Measurements from ENCODE around the gene MPPED2.

MPPED2 gene

DNA sequence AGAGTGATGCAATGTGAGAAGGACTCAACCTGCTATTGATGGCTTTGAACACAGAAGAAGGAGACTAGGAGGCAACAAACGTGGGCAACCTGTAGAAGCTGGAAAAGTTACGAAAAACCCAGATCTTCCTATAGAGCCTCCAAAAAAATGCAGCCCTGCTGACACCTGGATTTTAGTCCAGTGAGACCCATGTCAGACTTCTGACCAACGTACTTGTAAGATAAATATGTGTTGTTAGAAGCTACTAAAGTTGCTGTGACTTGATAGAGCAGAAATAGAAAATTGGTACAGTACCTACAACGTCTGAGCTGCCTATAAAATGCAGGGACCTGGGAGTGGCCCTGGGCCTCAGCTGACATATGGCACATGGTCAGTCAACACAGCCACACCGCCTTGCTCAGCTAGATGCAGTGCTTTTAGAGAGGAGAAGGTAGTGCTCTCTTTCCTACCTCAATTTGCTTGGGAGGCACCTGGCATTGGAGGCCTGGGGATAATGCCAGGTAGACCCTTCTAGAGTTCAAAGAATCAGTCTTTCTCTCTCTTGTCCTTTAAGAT is 165.8 kb downstream of the MPPED2 start:
- no peak for DNase-seq (ENCODE audit: low read depth)

DNA sequence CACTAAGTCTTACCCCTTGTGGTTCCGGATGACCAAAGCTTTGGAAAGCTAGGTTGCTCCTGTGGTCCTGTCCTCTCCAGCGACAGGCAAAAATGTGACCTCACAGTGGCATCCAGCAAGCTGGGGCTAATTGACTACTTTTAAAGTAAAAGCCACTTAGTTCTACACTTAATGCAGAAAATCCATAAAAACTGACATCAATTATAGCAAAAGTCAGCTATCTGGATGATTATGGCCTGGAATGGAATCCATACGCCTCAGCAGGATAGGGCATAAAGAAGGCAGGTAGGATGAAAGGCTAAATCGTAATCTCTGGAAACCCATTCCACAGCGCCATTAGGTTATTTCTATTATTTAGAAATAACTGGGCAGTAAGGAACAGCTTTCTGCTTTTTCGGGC is 171.3 kb downstream of the MPPED2 start:
- DNase-seq (ENCODE audit: low read depth), result no peak

DNA sequence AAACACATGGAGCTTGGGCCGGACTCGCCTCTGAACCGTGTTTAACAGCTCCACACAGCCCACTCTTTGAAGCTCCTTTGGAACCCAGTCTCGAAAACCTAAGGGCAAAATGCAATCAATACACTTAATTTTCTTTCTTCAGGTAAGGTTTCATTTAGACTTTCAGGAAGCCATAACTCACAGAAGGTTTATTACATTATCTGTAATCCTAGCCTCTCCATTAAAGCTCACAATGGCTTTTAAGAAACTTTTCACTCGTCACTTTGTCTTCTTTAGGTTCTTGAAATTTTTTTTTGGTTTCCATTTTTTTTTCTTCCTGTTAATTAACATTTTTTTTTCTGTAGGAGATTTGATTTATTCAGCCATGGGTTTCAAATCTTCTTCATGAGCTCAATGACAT is 171.9 kb downstream of the MPPED2 start:
- DNase-seq (ENCODE audit: low read depth), result no peak

DNA sequence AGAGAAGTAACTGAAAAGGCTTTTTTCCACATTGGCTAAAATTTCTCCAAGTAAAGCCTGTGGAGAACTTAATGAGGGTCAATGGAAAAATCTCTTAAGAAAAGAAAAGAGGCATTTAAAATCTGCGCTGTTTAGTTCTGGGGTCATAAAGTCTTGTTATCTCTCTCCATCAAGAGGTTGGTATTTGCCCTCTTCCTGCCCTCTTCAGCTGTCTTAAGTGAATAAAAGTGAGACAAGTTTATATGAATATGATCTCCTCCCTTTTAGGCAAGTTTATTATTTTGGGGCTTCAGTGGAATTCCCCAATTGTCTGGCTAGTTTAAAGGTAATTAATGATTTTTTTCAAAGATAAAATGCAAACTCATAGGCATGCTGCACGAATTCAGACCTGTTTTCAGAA is 173.6 kb downstream of the MPPED2 start:
- DNase-seq (ENCODE audit: low read depth), result no peak

DNA sequence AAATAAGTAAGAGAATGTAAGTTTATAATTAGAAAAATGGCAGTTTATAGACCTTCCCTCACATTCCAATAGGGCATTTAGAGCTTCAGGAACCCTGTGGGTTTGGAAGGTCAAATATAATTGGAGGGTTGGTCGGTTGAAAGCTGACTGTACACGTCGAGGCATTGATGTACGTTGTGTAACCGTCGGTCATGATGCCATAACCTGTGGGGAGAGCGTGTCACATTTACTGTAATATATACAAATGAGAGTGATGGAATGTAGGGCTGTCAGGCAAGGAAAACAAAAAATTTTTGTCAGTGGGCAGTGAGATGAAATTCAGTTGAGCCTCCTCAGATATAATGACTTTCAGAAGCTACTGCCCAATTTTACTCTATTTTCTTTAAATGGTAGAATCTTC is 174.8 kb downstream of the MPPED2 start:
- DNase-seq (ENCODE audit: low read depth), result no peak

DNA sequence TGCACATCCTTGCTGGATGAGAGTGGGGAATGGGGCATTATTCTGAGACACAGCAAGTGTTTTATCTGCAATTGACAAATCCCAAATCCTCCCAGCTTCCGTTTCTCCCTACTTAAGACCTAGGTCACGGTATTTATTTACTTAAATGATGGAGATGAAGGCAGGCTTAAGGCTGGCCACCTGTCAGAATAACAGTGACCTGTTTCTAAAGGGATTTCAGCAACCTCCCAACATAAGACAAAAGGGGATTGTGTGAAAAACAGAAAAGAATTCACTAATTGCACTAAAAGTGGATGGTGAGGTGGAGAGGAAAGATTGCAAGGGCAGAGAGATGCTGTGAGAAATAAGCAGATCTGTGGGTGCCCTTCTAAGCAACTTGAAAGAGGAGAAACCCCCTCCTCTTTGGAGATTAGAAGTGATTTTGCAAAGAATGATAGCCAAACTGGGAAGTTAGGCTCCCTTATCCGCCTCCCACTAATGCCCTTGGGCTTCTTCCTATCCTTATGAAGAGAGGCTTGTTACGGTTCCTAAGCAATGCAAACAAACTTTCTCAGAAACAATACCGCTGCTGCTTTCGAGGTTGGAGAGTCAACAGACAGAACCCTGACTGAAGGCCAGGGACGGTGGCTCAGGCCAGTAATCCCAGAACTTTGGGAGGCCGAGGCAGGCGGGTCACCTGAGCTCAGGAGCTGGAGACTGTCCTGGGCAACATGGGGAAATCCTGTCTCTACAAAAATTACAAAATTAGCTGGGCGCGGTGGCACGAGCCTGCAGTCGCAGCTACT is 179.0 kb downstream of the MPPED2 start:
- DNase-seq (ENCODE audit: low read depth), result no peak

DNA sequence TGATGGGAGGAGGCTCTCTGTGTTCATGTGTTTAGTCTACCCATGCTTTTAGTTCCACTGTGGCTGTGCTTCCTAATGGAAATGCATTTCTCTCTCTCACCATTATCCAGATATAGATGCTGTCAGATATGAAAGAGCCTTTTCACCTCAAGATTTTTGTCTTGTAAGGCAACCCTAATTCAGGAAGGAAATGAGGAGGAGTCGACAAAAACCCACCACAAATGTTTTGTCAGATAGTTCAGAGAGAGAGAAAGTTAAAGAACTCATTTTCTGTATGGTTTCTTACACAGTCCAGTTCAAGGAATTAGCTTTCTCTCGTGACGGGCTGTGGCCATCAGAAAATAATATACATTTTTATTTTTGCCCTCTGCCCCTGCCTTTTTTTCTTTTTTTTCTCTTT is 180.8 kb downstream of the MPPED2 start:
- DNase-seq (ENCODE audit: low read depth), result no peak

DNA sequence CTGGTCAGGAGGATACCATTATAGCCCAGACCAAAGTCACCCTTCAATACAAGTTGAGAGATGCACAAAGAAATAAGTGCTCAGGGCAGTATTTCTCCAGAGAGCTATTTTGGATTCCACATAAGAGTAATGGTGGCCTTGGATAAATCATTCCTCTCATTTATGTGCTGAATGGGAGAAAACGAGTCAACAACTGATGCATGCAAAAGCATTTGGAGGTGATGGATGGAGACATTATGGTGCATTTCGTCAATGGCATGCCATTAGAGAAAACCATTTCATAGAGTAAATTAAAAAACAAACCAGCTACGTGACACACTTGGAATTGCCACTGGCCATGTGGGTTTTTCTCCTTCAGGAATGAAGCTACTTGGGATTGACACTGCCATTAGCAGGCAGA is 182.0 kb downstream of the MPPED2 start:
- no peak for DNase-seq (ENCODE audit: low read depth)

DNA sequence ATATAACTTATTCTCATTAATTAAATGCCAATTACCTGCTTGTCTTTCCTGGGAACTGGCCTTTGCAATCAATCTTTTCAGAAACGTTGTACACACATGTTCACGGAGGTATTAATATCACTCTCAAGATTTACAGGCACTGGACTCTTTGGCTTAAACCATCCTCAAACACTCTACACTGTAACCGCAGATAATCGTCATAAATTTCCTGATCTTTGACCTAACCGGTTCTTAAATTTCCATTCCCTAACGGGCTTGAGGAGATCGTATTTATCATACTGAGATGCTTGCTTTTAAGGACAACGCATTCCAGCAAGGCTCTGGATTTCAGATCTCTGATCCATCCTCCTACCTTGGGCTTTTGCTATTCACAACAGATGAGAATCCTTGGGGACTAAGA is 190.4 kb downstream of the MPPED2 start:
- no peak for DNase-seq (ENCODE audit: low read depth)

DNA sequence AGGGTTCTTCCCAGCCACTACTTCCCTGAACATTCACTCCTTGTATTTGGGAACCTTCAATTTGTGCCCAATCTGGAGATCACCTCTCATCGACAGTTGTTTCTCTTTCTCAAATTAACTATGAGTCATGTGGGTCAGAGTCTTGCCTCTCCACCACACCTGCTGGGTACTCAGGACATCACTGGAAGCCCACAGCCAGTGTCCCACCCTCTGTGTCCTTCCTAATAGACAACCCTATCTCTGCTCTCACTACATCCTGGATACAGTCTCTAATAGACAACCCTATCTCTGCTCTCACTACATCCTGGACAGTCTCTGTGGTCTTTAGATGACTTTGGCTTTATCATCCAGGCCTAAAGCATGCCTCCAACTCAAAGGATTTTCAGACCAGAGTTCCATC is 193.1 kb downstream of the MPPED2 start:
- no peak for DNase-seq (ENCODE audit: low read depth)

DNA sequence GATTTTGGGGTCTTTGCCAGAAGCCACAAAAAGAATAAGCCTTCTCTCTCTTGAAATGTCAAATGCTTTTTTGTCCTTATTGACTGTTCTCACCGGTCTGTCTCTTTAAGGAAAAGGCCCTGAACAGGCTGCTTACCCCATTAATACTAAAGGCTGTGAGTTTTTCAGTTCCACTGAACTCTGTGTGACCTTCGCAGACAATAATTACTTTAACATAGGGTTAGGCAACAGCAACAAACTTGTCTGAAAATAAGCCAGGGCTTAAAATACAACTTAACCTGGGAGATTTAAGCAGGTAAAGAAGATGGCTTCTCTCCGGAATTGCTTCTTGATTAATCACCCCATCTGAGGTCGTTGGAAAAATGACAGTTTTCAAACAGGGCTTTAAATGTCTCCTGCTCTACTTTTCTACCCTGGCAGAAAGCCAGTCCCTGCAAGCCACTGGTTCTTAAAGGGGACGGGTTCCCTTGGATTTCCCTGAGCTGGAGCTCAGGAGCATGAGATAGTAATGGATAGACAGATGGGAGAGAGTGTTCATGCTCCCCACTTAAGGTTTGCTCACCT is 193.8 kb downstream of the MPPED2 start:
- DNase-seq (ENCODE audit: low read depth), result no peak

DNA sequence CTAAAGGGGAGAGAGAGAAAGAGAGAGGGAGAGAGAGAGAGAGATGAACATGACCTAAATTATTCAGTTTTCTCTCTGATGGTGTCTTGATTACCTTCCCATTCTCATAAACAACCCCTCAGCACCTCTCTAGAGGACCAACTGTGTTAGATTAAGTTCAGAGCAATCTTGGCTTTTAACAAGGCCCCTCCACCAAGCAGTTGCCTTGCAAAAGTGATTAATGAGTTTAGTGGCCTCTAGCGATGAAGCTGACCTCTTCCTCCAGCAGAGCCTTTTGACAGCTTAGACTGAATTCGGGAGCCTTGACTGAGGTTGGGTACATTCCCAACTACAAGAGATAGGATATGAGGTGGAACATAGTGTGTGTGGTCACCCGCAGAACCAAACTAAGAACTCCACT is 197.2 kb downstream of the MPPED2 start:
- DNase-seq (ENCODE audit: low read depth), result no peak

DNA sequence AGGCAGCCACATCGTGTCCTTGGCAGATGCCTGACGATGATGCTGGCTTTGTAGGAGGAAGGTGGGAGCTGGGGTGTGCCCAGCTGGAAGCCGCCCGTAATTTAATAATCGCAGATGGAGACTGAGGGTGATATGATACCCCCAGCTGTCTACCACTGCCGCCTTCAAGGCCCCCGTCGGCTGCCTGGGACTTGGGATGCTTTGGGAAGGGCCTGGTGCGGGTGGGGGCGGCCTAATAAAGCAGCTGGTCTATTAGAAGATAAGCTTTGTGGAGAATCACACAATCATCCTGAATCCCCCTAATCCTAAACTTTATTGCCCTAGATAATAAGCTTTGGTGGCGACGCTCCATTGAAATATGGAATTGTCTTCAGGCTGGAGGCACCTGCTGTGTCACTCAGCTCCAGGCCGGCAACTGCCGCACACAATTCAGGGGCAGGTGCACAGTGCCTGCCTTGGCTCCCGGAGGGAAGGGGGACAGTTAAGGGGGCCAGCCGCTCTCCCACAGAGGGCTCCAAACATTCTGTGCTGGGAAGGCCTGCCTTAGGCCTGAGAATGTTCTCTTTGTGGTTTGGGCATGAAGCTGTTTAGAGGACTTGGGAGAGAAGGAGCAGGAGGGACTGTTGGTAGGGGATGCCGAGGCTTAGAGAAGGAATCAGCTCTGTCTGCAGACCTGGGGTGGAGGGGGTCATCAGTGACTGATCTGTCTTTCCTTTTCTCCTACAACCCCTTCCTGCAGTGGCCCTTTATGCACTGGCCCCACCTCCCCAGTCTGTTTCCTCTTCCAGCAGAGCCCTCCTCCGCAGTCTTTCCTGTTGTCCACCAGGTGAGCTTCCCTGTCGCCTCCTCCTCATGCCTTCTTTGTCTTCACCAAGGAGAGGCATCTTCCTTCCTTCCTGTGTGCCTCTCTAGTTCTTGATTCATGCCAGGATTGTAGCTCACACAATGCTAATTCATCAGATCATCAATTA is 198.0 kb downstream of the MPPED2 start:
- DNase-seq (ENCODE audit: low read depth), result no peak

DNA sequence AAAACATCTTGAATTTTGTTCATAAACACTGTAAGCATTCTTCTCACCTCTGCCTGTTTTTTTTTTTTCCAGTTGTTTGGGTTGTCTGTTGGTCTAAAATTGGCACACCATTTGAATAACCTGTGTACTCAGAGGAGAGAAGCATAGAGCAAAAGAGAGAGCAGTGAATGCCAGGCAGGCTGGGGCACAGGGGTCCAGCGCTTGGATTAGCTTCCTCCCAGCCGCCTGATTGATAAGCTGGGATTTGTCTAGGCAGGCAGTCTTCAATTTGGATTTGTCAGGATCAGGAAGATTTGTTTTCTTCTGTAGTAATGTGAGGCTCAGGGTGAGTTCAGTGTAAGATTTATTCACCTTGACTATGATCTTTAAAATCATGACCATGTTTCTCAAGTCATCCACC is 204.3 kb downstream of the MPPED2 start:
- no peak for DNase-seq (ENCODE audit: low read depth)

DNA sequence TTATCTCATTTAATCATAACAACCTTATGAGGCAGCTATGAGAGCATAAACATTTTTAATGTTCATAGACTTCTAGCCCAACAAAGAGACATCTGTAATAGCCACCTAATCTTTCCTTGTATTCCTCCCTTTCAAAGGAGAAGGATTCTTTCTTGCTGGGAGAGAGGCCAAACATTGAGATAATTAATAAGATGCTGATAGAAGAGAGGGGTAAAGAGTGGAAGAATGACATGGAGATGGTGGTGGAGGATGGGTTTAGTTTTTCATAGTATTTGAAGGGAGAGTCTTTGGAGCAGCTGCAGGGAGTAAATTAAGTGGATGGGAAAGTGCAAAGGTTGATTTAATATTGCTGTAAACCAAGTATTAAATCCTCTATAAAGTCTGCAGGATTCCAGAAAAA is 205.3 kb downstream of the MPPED2 start:
- no peak for DNase-seq (ENCODE audit: low read depth)

DNA sequence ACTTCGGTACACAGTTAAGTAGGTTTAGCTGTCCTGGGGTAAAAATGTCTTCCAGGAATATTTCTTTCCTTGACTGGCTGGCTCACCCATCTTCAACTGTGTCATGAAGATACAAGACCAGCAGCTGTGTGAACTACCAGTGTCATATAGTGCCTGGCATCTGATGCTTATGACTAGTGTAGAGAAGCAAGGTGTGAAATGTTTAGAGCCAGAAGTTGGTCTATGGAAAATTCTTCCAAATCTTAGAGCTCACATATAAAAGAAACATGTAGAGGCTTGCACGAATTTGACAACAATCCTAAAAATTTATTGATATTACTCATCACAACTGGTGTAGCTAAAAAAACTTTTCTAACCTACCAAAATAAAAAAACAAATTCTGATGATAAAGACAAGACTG is 208.8 kb downstream of the MPPED2 start:
- no peak for DNase-seq (ENCODE audit: low read depth)

DNA sequence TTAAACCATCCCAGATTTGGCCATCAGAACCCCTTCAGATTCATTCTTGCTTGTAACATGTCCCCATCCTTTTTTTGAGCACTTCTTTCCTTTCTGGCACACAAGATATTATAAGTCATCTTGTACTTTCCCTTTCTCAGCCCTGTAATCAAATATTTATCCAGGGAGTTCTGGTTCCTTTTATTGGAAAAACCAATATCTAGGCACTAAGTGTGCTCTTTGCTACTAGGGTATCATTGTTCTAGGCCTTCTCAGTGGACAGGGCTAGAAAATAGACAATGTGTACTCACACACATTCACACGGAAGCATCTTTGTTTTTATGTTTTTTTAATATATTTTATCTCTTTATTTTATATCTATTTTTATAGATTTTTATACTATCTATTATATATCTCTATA is 216.0 kb downstream of the MPPED2 start:
- DNase-seq (ENCODE audit: low read depth), result no peak

DNA sequence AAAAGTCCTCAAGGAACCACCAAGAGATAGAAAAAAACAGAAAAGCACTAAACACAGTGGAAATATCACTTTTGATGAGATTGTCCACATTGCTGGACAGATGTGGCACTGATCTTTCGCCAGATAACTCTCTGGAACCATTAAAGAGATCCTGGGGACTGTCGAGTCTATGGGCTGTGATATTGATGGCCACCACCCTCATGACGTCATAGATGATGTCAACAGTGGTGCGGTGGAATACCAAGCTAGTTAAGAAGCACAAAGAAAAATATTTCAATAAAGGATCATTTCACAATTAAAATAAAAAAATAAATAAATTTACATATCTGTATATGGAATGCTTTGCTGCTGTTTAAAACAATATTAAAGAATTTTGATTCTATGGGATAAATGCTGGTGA is 217.8 kb downstream of the MPPED2 start:
- no peak for DNase-seq (ENCODE audit: low read depth)

DNA sequence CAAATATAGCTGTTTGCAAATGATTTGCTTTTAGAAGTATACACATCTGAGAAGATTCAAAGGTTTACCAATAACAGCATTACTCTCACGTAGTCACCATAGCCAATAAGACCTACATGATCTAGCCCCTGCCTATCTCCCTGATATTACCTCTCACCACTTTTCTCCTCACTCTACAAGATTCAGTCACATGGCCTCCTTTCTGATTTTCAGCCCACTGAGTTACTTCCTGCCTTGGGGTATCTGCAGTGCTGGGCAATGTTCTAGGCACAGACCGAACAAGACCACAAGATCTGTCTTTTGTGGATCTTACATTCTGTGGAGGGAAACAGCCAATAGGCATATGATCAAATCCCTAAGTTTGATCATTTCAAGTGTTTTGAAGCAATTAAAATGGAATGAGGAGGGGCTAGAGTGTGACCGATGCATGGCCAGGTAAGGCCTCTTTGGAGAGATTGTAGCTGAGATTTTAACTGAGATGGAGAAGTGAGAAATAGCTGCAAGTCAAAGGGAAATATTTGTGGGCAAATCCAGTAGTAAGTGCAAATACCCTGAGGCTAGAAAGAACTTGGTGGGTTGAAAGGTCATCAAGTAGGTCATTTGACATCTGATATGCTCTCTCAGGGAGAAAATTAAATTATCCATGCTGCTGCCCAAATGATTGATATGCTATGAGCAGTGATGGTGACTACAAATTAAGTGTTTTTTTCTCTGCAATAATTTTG is 220.2 kb downstream of the MPPED2 start:
- DNase-seq (ENCODE audit: low read depth), result no peak

DNA sequence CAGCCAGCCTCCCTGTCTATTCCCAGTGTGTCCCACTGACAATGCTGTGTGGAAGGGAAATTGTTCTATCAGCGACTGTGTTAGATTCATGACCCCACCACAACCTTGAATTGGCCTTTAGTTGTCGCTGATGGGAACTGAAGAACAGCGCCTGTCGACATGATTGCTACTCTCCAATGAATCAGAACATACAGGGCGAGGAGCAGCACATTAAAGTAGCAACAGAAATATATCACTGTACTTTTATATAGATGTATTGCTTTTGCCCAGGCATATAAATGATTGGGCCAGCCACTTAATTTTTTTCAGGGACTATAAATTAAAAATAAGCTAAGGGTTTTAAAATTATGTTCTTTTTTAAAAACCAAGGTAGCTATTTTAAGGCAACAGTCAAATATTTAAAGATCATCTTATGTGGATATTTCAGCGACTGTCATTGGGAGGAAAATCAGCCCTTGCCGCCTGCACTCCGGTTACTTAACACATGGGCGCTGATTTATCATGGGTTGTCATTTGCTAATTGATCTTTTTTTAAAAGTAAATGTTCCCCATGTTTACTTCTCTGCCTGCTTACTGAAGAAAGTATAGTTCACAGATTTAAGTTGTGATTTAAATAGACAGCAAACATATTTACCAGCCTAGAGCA is 221.2 kb downstream of the MPPED2 start:
- DNase-seq (ENCODE audit: low read depth), result no peak

DNA sequence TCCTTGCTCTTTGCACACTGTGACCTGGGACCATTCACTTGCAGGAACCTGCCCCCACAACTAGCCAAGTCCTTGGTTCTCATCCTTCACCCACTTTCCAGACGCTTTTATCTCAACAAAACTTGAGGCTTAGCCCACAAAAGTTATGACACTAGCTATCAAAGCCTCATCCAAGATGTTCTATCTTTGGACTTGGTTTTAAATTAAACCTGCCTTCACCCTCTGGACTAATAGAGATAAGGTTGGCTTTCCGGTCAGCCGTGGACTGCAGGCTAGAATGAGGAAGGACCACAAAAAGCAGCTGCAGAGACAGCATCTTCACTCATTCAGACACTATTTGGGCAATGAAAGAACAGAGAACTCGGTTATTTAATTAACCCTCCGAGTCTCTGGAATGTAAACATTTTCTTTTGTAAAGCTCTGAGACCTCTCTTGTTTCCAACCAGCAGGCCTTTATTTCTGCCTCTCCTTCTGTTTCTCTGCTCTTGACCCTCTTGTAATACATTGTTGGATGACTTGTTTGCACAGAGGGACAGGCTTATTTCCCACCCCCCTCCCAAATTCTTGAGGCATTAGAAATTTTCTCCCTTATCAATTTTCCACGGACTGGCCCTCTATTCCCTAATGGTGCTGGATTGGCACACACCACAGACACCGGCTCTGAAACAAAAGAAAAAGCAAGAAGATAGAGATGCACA is 221.9 kb downstream of the MPPED2 start:
- no peak for DNase-seq (ENCODE audit: low read depth)
